HG03025 (cell line): ENCODE data around the gene ABCA2.
"Not testable (repeated sequence)": the region's sequence is repeated elsewhere in the genome, so short reads cannot be mapped to it uniquely, and the experiment has no call there.

Experiments used
- ATAC-seq: cut with Tn5 transposase; IDR thresholded peaks from one replicate; pipeline ENCODE4 v1.9.1; 2021; ENCODE audit warnings: mild to moderate bottlenecking, moderate library complexity; ENCODE audit not compliant: unreplicated experiment, low FRiP score

Gene ABCA2

GRCh38 chr9:137048655-137049543 lies 20.9 kb upstream of the ABCA2 start:
- no peak for ATAC-seq

GRCh38 chr9:137046088-137046787 lies 18.2 kb upstream of the ABCA2 start, which contains the start of gene NPDC1:
Gene NPDC1 (minus strand): TSS chr9:137046177. CDS start chr9:137045989, 188 bp downstream.
- ATAC-seq, result no peak

- no peak for ATAC-seq
Measured at GRCh38 chr9:137045294-137046087, 17.5 kb upstream of the ABCA2 start.

GRCh38 chr9:137044502-137045177 lies 16.6 kb upstream of the ABCA2 start:
- ATAC-seq, result no peak

GRCh38 chr9:137044037-137044436 lies 16.0 kb upstream of the ABCA2 start:
- ATAC-seq, result no peak

DNA sequence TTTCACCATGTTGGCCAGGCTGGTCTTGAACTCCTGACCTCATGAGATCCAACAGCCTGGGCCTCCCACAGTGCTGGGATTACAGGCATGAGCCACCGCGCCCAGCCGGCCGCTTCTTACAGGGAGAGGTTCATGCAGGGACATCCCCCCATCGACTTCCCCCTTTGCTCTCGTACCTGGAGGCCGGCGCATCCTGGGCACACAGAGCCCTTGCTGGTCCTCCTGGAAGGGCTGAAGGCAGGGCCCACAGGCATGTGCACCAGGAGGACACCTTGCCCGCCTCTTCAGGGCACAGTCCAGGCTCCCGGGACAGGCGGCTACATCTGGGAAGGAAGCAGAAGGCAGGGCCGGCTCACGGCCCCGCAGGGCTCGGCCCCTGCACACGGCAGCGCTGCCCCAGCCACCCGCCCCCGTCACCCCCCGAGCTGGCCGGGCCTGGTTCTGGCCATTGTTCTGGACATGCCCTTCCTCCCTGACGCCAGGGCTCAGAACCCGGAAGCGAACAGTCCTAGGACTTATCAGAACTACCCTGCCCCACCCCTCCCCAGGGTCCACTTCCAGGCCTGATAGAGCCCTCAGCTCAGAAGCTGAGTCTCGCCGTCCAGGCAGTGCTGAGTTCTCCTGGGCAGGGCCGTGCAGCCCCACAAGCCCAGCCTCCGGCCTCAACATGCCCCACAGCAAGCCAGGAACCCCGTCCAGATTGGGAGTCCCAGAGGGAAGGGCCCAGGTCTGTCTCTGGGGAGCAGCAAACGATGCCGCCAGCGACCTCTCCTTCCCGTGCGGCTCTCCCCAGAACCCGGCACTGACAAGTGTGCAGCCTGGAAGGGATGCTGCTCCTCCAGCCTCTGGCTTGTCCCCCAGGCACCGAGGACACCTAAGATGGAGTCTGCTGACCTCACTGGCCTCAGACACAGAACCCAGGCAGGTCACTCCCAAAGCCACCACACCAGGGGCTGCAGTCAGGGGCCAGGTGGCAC lies 15.0 kb upstream of the ABCA2 start:
- no peak for ATAC-seq

DNA sequence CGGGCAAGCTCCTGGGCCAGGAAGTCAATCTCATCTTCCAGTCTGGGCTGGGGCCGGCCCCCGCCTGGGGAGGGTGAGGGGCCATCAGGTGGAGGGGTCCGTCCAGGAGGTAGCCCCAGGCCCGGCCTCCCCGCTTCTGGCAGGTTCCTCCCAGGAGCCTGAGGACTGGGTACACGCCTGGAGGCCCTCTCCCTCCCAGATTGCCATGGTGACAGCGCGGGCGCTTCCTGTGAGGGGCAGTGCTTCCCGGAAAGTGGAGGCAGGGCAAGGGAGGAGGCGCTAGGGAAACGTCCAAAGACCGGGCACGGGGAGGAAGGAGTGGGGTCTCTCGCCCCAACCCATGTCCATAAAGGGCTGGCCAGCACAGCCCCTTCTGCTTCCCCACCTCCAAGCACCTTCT lies 13.1 kb upstream of the ABCA2 start:
- ATAC-seq, result no peak

DNA sequence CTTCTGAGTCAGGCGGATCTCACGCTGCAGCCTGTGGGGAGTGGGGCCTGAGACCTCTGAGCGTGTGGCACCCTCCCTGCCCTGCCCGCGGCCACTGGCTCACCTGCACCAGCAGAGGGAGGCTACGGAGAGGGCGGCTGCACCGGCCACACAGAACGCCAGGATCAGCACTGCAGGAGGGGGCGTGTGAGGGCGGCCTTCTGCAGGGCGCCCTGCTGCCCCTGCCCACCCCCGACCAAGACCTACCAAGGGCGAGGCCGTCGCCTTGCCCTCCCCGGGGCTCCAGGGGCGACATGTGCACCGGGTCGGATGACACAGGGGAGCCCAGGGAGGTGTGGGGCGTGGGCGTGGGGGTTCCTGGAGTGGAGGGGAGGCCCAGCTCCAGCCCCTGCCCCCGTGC lies 12.5 kb upstream of the ABCA2 start:
- no peak for ATAC-seq

GRCh38 chr9:137039611-137040366 lies 11.8 kb upstream of the ABCA2 start:
- no peak for ATAC-seq

DNA sequence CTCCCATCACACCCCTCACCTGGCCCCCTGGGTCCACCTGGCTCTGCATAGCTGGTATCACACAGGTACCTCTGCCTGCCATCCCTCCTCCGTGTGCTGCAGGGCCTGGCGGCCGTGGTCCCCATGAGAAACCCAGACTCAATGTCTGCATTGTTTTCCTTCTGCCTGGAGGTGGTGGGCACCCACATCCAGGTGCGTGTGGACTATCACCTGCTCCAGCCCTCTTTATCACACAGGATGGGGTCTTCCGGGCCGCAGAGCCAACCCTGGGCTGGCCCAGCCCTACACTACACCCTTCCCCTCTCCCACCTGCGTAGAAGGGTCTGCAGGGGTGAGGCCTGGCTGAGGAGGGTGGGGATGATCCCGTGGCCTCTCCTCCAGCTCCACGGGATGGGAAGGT lies 10.9 kb upstream of the ABCA2 start:
- no peak for ATAC-seq

GRCh38 chr9:137037483-137037882 lies 9.4 kb upstream of the ABCA2 start:
- no peak for ATAC-seq

DNA sequence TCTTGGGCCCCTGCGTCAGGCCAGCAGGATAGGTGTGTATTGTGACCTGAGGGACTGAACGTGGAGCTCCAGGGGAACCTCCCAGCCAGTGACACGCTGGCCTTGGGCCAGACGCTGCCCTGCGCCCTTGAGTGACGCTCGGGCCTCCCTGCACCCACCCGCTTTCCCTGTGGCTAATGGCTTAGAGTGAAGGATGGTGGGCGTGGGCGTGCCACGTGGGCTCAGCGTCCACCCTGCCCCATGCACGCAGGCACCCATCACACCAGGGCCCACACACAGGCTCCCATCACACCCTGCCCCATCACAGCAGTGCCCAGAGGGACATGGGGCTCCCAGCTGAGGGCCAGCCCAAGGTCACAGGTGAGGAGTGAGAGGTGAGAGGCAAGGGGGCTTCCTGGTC lies 9.0 kb upstream of the ABCA2 start:
- ATAC-seq, result no peak

DNA sequence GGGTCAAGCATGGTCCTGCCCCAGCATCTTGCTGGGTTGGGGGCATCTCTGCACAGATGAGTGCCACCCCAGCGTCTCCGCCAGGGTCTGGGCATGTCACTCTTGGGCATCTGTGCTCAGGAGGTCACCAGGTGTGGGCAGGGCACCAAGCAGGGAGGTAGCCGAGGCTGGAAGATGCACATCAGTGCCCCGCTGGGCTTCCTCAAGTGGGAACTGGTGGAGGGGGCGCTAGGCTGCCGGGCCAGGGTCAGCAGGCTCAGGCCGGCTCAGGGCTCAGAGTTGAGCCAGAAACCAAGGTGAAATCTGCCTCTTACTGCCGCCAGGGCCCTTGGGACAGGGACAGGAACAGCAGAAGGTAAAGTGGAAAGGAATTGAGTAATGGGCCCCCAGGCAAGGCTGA lies 7.9 kb upstream of the ABCA2 start:
- no peak for ATAC-seq

DNA sequence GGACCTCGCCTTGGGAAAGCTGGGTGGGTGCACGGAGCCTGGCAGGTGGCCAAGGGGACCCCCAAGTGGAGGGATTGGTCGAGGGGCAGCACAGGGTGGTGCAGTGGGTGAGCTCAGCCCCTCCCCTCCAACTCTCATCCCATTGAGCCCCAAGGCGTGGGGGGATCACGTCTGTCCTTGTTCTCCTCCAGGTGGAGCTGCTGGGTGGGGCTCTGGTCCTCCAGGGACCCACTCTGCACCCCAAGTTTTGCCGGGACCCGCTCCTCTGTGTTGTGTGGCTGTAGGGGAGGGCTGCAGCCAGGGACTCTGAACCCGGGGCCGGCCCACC lies 7.4 kb upstream of the ABCA2 start:
- no peak for ATAC-seq

GRCh38 chr9:137034709-137035506 lies 6.9 kb upstream of the ABCA2 start:
- ATAC-seq, result no peak

DNA sequence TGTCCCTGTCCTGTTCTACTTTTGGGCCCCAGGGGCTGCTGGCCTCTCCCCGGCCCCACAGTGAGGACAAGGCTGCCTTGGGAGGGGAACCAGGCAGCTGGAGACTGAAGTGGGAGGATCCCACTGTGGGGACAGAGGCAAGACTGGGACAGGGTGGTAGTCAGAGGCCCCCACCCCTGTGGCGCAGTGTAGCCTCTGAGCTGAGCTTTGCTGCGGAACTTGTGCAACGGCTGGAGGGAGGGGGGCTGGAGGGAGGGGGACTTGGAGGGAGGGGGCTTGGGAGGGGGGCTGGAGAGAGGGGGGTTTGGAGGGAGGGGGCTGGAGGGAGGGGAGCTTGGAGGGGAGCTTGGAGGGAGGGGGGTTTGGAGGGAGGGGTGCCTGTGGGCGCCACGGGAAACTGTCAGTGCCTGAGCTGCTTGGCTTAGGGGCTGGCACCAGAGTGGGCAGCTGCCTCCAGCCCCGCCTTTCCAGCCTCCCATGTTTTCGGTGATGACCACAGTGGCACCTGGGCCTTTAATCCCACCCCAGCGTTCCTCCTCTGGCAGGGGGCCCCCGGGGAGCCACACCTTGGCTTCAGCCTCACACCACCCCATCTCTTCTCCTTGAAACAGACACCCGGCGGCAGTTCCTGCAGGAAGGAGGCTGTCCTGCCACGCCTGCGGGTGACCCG lies 6.1 kb upstream of the ABCA2 start:
- no peak for ATAC-seq

GRCh38 chr9:137033481-137033880 lies 5.4 kb upstream of the ABCA2 start:
- ATAC-seq, result not testable (repeated sequence)
